Cardiac muscle cell (in vitro differentiated cells and primary cell): ENCODE data around the gene CLDN5. TPM values are rescaled to one million over a fixed set of nuclear protein-coding genes. Genes with fewer than 3 reads are reported as not detected.

Source experiments
- DNase-seq, 2 donors: peaks; one replicate each; pipeline versions ENCODE4 v3.0.0 to v3.0.0-alpha.2; 2010 to 2017; ENCODE audit warnings: low read depth in 1 of 2, low spot score in 1 of 2
- H3K27ac ChIP-seq: fragments of 200-600 bp; sonication (generic); 2 replicates; pipeline ENCODE4 v1.5.1; 2016
- H3K27me3 ChIP-seq: fragments of 200-600 bp; sonication (generic); 2 replicates; pipeline ENCODE4 v1.6.0; 2016; ENCODE audit warnings: control low read depth
- H3K36me3 ChIP-seq: fragments of 200-600 bp; sonication (generic); 2 replicates; pipeline ENCODE4 v1.5.1; 2016; ENCODE audit warnings: control low read depth
- H3K4me1 ChIP-seq: fragments of 200-600 bp; sonication (generic); 2 replicates; pipeline ENCODE4 v1.8.1; 2017; ENCODE audit warnings: low read depth, mild to moderate bottlenecking, mixed run types
- H3K4me3 ChIP-seq: fragments of 200-600 bp; sonication (generic); 2 replicates; pipeline ENCODE4 v1.5.1; 2016; ENCODE audit warnings: mild to moderate bottlenecking
- H3K9me3 ChIP-seq: fragments of 200-600 bp; sonication (generic); 2 replicates; pipeline ENCODE4 v1.5.1; 2017; ENCODE audit warnings: low read depth, mild to moderate bottlenecking, control low read depth
- polyA plus RNA-seq: library from polyadenylated mRNA; unstranded; fragments of >200 nt; fragmentation: Nextera tagmentation; extraction: Ambion mirVana; gene quantifications from 2 replicates; pipeline ENCODE4 v1.2.1, GENCODE V29; 2016
- total RNA-seq: library from RNA; depleted of rRNA; stranded (reverse); fragments of >200 nt; gene quantifications from 2 replicates; pipeline ENCODE4 v1.2.3, GENCODE V29; 2016
- TF ChIP-seq, protein P1 (sequence below): IDR thresholded peaks from 2 replicates; pipeline ENCODE4 v1.5.1; 2012; ENCODE audit warnings: low read depth, mild to moderate bottlenecking, low read length

The CLDN5 gene, protein sequence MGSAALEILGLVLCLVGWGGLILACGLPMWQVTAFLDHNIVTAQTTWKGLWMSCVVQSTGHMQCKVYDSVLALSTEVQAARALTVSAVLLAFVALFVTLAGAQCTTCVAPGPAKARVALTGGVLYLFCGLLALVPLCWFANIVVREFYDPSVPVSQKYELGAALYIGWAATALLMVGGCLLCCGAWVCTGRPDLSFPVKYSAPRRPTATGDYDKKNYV
- total RNA-seq (0.74 and 1.0 TPM in 2 replicates), polyA plus RNA-seq (0.13 and 0.50 TPM in 2 replicates)

DNA sequence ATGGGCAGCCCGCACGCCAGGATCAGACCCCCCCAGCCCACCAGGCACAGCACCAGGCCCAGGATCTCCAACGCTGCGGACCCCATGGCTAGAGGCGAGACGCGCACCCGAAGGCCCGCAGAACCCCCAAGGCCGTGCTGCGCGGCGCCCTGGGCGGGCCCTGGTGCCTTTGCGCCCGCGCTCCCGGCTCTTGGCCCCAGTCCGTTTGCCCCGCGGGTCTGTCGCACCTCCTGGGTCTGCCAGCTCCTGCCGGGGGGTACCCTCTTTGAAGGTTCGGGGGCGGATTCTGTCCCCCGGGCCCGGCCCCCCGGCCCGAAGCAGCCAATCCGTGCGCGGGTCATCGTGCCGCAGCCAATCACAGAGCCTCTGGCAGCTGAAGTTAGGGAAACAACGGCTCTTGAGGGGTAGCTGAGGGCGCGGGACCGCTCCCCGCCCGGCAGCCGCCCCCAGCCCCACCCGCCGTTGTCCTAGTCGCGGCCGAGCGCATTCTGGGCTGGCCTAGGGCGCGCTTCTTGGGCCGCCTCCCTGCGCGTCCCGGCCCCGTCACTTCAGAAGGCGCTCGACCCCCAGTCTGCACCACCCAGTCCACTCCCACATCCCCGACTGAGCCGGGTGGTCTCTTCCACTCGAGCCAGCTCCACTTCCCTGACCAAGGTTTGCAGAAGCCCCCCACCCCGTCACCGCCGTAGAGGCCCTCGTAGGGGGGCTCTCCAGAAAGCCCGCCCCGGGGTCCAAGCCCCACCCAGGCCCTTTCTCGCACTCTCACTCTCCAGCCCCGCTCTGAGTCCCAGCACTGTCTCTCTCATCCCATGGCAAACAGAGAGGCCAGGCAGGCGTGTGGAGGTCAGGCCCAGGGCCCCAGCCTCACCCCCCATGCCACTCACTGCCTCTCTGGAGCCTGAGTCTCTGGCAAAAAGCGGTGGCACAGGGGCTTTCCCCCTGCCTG lies at the start of gene CLDN5:
Gene CLDN5, minus strand, starts transcription at position 241 of the 946 bp plus-strand sequence. Its CDS starts 155 bp downstream, at position 86.
- no peak within 1 kb of the TSS for H3K27ac ChIP-seq
- H3K9me3 ChIP-seq: no peaks in the 10 kb centered on the region
- no peaks in the 10 kb centered on the region for H3K36me3 ChIP-seq
- DNase-seq: peak; percentile 36 to 38
- H3K27me3 ChIP-seq: peaks cover 46% of the 10 kb centered on the region
- H3K4me1 ChIP-seq: peaks cover 11% of the 10 kb centered on the region
- peak within 1 kb of the TSS; percentile 24 for H3K4me3 ChIP-seq
- TF ChIP-seq, protein P1, sequence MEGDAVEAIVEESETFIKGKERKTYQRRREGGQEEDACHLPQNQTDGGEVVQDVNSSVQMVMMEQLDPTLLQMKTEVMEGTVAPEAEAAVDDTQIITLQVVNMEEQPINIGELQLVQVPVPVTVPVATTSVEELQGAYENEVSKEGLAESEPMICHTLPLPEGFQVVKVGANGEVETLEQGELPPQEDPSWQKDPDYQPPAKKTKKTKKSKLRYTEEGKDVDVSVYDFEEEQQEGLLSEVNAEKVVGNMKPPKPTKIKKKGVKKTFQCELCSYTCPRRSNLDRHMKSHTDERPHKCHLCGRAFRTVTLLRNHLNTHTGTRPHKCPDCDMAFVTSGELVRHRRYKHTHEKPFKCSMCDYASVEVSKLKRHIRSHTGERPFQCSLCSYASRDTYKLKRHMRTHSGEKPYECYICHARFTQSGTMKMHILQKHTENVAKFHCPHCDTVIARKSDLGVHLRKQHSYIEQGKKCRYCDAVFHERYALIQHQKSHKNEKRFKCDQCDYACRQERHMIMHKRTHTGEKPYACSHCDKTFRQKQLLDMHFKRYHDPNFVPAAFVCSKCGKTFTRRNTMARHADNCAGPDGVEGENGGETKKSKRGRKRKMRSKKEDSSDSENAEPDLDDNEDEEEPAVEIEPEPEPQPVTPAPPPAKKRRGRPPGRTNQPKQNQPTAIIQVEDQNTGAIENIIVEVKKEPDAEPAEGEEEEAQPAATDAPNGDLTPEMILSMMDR: no peak

DNA sequence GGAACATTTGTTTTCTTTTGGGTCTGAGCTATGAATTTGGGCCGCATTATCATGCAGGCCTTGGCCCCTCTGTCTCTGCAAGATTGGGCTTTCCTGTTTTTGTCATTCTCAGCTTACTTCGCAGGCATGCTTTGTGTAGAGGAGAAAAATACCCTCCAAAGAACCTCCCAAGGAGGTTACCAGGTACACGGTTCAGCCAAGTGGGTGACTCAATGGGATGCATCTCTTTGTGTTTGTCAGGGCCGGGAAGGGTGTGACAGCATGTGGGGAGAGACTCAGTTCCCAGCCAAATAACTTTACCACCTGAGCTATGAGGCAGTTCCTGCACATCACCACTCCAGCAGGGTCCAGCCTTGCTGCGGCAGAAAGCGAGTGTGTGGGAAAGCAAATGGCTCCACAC lies 47.8 kb upstream of the CLDN5 start:
- DNase-seq: peak in 1 of 2 donors; percentile 5
- Histone ChIP-seq H3K4me3 (no peak overlapping the region), H3K27ac (no peak overlapping the region), H3K27me3 (no peaks in the 10 kb centered on the region), H3K9me3 (no peaks in the 10 kb centered on the region), H3K36me3 (no peaks in the 10 kb centered on the region), H3K4me1 (no peaks in the 10 kb centered on the region)
- TF ChIP-seq, protein P1: no peak

DNA sequence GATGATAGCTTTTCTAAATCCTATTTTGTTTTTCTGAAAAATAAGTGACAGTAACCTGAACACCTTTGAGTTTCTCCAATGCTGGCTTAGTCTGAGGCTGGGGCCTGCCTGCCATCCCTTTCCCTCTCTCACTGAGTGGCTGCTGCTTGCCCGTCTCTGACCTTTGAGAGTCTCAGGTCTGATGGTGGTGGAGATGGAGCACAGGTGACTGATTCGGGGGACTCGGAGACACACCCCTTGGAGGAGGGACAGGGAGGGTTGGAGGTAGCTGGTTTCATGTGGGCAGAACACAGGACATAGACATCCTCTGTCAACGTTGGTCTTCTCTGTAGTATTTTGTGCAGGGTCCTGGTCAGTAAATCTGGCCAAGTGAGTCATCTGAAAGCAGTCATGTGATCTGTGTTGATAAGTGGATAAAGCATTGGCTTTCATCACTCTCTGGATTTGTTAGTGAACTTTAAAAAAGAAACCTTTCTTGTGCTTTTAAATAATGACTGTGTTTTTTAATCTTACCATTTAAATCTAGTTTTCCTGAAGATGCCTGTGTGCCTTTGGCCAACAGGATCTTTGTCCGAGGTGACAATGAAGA lies 47.1 kb upstream of the CLDN5 start:
- Histone ChIP-seq H3K27ac (no peak overlapping the region), H3K4me3 (no peak overlapping the region), H3K36me3 (no peaks in the 10 kb centered on the region), H3K9me3 (no peaks in the 10 kb centered on the region), H3K4me1 (no peaks in the 10 kb centered on the region), H3K27me3 (no peaks in the 10 kb centered on the region)
- TF ChIP-seq, protein P1: no peak
- peak in 1 of 2 donors; percentile 50 for DNase-seq

DNA sequence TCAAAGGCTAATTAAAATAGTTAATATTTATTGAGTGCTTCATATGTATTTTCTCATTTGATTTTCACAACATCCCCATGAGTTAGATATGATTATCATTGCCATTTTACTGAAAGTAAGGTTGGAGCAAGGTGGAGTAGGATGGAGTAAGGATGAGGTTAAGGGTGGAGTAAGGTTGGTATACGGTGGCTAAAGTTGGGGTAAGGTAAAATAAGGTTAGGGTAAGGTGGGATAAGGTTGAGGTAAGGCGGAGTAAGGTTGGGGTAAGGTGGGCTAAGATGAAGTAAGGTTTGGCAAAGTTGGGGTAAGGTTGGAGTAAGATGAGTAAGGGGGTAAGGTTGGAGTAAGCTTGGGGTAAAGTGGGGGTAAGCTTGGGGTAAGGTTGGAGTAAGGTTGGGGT lies 45.8 kb upstream of the CLDN5 start:
- Histone ChIP-seq H3K36me3 (no peaks in the 10 kb centered on the region), H3K27me3 (no peaks in the 10 kb centered on the region), H3K9me3 (no peaks in the 10 kb centered on the region), H3K27ac (no peak overlapping the region), H3K4me3 (no peak overlapping the region), H3K4me1 (no peaks in the 10 kb centered on the region)
- TF ChIP-seq, protein P1: no peak
- no peak for DNase-seq

DNA sequence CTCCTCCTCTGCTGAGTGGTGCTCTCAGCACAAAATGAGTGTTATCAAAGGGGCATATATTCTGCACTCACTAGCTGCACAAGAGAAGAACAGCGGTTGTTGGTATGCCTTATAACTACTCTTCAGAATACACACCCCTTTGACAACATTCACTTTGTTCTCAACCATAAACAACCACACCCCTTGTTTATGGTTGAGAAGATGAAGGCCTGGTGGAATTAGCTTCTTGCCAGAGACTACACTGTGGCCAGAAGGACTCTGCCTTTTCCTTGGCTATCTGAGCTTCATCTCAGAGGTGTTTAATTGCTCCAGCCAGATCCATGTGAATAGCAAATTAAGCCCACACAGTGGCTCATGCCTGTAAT lies 45.0 kb upstream of the CLDN5 start:
- TF ChIP-seq, protein P1: no peak
- Histone ChIP-seq H3K27ac (no peak overlapping the region), H3K9me3 (no peaks in the 10 kb centered on the region), H3K27me3 (no peaks in the 10 kb centered on the region), H3K36me3 (no peaks in the 10 kb centered on the region), H3K4me3 (no peak overlapping the region), H3K4me1 (no peaks in the 10 kb centered on the region)
- no peak for DNase-seq
